Endothelial cell of umbilical vein (primary cell): ENCODE measurements around the gene RALGPS1.

Source experiments
- CTCF ChIP-seq, 2 donors: IDR thresholded peaks; 1 replicate in 1 of 2; 2 replicates in 1 of 2; pipeline ENCODE4 v1.5.1; 2011; ENCODE audit warnings: low read length in 2 of 2, mild to moderate bottlenecking in 2 of 2, moderate library complexity in 2 of 2, control low read depth in 1 of 2, inconsistent platforms in 1 of 2, low read depth in 1 of 2; ENCODE audit not compliant: insufficient read depth in 1 of 2; ENCODE audit errors: extremely low read depth in 1 of 2
- EZH2 ChIP-seq: IDR thresholded peaks from 2 replicates; pipeline ENCODE4 v1.6.1; 2012; ENCODE audit warnings: borderline replicate concordance, low read depth, mild to moderate bottlenecking, moderate library complexity, low read length, inconsistent platforms; ENCODE audit not compliant: severe bottlenecking
- JUN ChIP-seq: IDR thresholded peaks from 2 replicates; pipeline ENCODE4 v1.6.1; 2011; ENCODE audit warnings: borderline replicate concordance, low read depth; ENCODE audit not compliant: insufficient read length, insufficient read depth
- MAX ChIP-seq: IDR thresholded peaks from 2 replicates; pipeline ENCODE4 v1.6.1; 2011; ENCODE audit not compliant: insufficient read depth, insufficient read length
- MYC ChIP-seq: IDR thresholded peaks from one replicate; pipeline ENCODE4 v1.6.1; 2011; ENCODE audit warnings: mild to moderate bottlenecking, low read depth, low read length
- POLR2A ChIP-seq: IDR thresholded peaks from 2 replicates; pipeline ENCODE4 v1.6.1; 2012; ENCODE audit warnings: low read depth, mild to moderate bottlenecking, control low read depth, low read length
- POLR2AphosphoS5 ChIP-seq: IDR thresholded peaks from 2 replicates; pipeline ENCODE4 v1.6.1; 2012; ENCODE audit warnings: low read depth, mild to moderate bottlenecking, control low read depth, low read length, moderate library complexity; ENCODE audit not compliant: insufficient read depth

GRCh38 chr9:127124792-127125191 lies 210.2 kb downstream of the RALGPS1 start:
- TF ChIP-seq CTCF (IDR thresholded peaks at IDR 0.05; ENCODE audit: extremely low read depth in 1 of 2, insufficient read depth in 1 of 2, low read depth in 1 of 2, low read length in 2 of 2): no peak
- TF ChIP-seq POLR2A: no peak
- TF ChIP-seq MYC: no peak
- TF ChIP-seq POLR2AphosphoS5: no peak
- TF ChIP-seq JUN: no peak
- no peak for TF ChIP-seq MAX
- no peak for TF ChIP-seq EZH2
